Transverse colon (tissue), 3 donors: ENCODE results near the gene TPD52L1.
"Not testable (repeated sequence)": the region's sequence is repeated elsewhere in the genome, so short reads cannot be mapped to it uniquely, and the experiment has no call there.

Experiments used
- POLR2A ChIP-seq: fragments of 450-650 bp; IDR thresholded peaks from one replicate; pipeline ENCODE4 v1.6.1; 2016; ENCODE audit warnings: antibody characterized with exemption, mild to moderate bottlenecking, moderate library complexity
- TF ChIP-seq, protein P1 (sequence below), 5 experiments: fragments of 200-600 bp in 3 of 5; fragments of 450-650 bp in 2 of 5; sonication (generic) in 3 of 5; IDR thresholded peaks; 1 replicate in 2 of 5; 2 replicates in 3 of 5; pipeline ENCODE4 v1.5.1; 2016 to 2017; ENCODE audit warnings: antibody characterized with exemption in 5 of 5, inconsistent platforms in 3 of 5, mild to moderate bottlenecking in 2 of 5, moderate library complexity in 1 of 5

DNA sequence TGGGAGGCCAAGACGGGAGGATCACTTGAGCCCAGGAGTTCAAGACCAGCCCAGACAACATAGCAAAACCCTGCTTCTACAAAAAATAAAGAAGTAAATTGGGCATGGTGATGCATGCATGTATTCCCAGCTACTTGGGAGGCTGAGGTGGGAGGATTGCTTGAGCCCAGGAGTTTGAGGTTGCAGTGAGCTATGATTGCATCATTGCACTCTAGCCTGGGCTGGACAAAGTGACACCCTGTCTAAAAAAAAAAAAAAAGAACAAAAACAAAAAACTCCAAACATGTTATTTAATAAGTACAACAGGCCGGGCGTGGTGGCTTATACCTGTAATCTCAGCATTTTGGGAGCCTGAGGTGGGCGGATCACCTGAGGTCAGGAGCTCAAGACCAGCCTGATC, 9.8 kb downstream of the TPD52L1 start:
- TF ChIP-seq, protein P1, sequence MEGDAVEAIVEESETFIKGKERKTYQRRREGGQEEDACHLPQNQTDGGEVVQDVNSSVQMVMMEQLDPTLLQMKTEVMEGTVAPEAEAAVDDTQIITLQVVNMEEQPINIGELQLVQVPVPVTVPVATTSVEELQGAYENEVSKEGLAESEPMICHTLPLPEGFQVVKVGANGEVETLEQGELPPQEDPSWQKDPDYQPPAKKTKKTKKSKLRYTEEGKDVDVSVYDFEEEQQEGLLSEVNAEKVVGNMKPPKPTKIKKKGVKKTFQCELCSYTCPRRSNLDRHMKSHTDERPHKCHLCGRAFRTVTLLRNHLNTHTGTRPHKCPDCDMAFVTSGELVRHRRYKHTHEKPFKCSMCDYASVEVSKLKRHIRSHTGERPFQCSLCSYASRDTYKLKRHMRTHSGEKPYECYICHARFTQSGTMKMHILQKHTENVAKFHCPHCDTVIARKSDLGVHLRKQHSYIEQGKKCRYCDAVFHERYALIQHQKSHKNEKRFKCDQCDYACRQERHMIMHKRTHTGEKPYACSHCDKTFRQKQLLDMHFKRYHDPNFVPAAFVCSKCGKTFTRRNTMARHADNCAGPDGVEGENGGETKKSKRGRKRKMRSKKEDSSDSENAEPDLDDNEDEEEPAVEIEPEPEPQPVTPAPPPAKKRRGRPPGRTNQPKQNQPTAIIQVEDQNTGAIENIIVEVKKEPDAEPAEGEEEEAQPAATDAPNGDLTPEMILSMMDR (IDR thresholded peaks at IDR 0.05) = not testable (repeated sequence)
- not testable (repeated sequence) for TF ChIP-seq POLR2A
